H1 (cell line): ENCODE data around the gene GSG1L. TPM values are rescaled to one million over a fixed set of nuclear protein-coding genes. Genes with fewer than 3 reads are reported as not detected.

Experiments used
- CTCF ChIA-PET: fragments of 300-600 bp; sonication (Branson Sonifier 250); formaldehyde crosslinking; loops from one replicate; lab custom pipeline; 2021; ENCODE audit not compliant: partially characterized antibody; lab: Charles Lee
- POLR2A ChIA-PET: fragments of 300-600 bp; sonication (Branson Sonifier 250); formaldehyde crosslinking; loops from one replicate; lab custom pipeline; 2021; ENCODE audit warnings: inconsistent platforms; ENCODE audit not compliant: partially characterized antibody; lab: Charles Lee
- DNase-seq, 2 experiments: peaks; one replicate each; pipeline versions ENCODE4 v3.0.0 to v3.0.0-alpha.2; 2010 to 2022; ENCODE audit warnings: low spot score in 2 of 2, low read depth in 1 of 2, mixed read lengths in 1 of 2
- FAIRE-seq: peaks from 2 replicates; lab custom pipeline; 2011; peaks lifted over from hg19 to GRCh38; lab: Jason Lieb, UNC
- H2AFZ ChIP-seq: 2 replicates; pipeline ENCODE4 v1.8.1; 2012; ENCODE audit warnings: low read length, inconsistent platforms
- H2AK5ac ChIP-seq: 2 replicates; pipeline ENCODE4 v1.6.1; 2013; ENCODE audit warnings: low read depth, low read length
- H2BK120ac ChIP-seq: replicated peaks from 2 replicates; pipeline ENCODE3; 2013; ENCODE audit warnings: low read depth, low read length, inconsistent platforms
- H2BK12ac ChIP-seq: 2 replicates; pipeline ENCODE4 v1.6.1; 2013; ENCODE audit warnings: low read depth, low read length
- H2BK15ac ChIP-seq: 2 replicates; pipeline ENCODE4 v1.6.1; 2013; ENCODE audit warnings: low read length
- H2BK20ac ChIP-seq: 2 replicates; pipeline ENCODE4 v1.6.1; 2013; ENCODE audit warnings: low read length
- H2BK5ac ChIP-seq: 2 replicates; pipeline ENCODE4 v1.6.1; 2013; ENCODE audit warnings: low read depth, low read length
- H3K14ac ChIP-seq: 2 replicates; pipeline ENCODE4 v1.6.1; 2013; ENCODE audit warnings: inconsistent platforms; ENCODE audit not compliant: insufficient read length
- H3K18ac ChIP-seq: 2 replicates; pipeline ENCODE4 v1.6.1; 2013; ENCODE audit warnings: low read length; ENCODE audit errors: extremely low read depth
- H3K23ac ChIP-seq: 2 replicates; pipeline ENCODE4 v1.6.1; 2013; ENCODE audit warnings: inconsistent platforms; ENCODE audit not compliant: insufficient read length
- H3K23me2 ChIP-seq: 2 replicates; pipeline ENCODE4 v1.6.1; 2013; ENCODE audit warnings: low read depth, low read length
- H3K27ac ChIP-seq: 2 replicates; pipeline ENCODE4 v1.6.1; 2011; ENCODE audit warnings: low read depth, low read length, inconsistent platforms
- H3K27me3 ChIP-seq, 4 experiments: replicated peaks in 1 of 4; 1 replicate in 1 of 4; 2 replicates in 3 of 4; pipeline versions ENCODE4 v1.6.1 to v1.8.1; 2011 to 2013; ENCODE audit warnings: low read length in 3 of 4, mild to moderate bottlenecking in 3 of 4, inconsistent platforms in 2 of 4, mixed read lengths in 2 of 4, moderate library complexity in 1 of 4; ENCODE audit not compliant: control insufficient read depth in 3 of 4, insufficient read depth in 3 of 4; ENCODE audit errors: extremely low read depth in 1 of 4
- H3K36me3 ChIP-seq, 4 experiments: 2 replicates each; pipeline versions ENCODE4 v1.6.1 to v1.8.1; 2011 to 2013; ENCODE audit warnings: mild to moderate bottlenecking in 4 of 4, low read length in 3 of 4, moderate library complexity in 2 of 4, control low read depth in 1 of 4, inconsistent platforms in 1 of 4; ENCODE audit not compliant: insufficient read depth in 4 of 4, control insufficient read depth in 2 of 4
- H3K4ac ChIP-seq: replicated peaks from 2 replicates; pipeline ENCODE3; 2013; ENCODE audit warnings: low read length, low read depth, mixed read lengths, inconsistent platforms; ENCODE audit not compliant: insufficient read length
- H3K4me1 ChIP-seq, 4 experiments: replicated peaks in 1 of 4; 1 replicate in 1 of 4; 2 replicates in 3 of 4; pipeline versions ENCODE4 v1.6.1 to v1.8.1; 2011 to 2013; ENCODE audit warnings: low read length in 3 of 4, inconsistent platforms in 2 of 4, mixed read lengths in 1 of 4; ENCODE audit not compliant: insufficient read depth in 4 of 4, control insufficient read depth in 3 of 4
- H3K4me2 ChIP-seq, 2 experiments: 2 replicates each; pipeline versions ENCODE4 v1.6.1 to v1.8.1; 2011 to 2013; ENCODE audit warnings: low read depth in 2 of 2, low read length in 2 of 2, control low read depth in 1 of 2, inconsistent platforms in 1 of 2, mild to moderate bottlenecking in 1 of 2; ENCODE audit not compliant: insufficient read depth in 1 of 2
- H3K4me3 ChIP-seq, 4 experiments: fragments of 200-600, 300-600 bp in 1 of 4; sonication (generic), shearing (Covaris generic), sonication (Bioruptor Twin) in 1 of 4; 2 replicates each; pipeline versions ENCODE4 v1.5.1 to v1.8.1; 2011 to 2016; ENCODE audit warnings: low read length in 4 of 4, low read depth in 3 of 4, control low read depth in 2 of 4, inconsistent platforms in 2 of 4, mild to moderate bottlenecking in 2 of 4, mixed read lengths in 1 of 4, moderate library complexity in 1 of 4; ENCODE audit not compliant: insufficient read depth in 2 of 4; ENCODE audit errors: extremely low read depth in 1 of 4
- H3K56ac ChIP-seq: replicated peaks from 2 replicates; pipeline ENCODE3; 2013; ENCODE audit warnings: low read depth, mild to moderate bottlenecking, mixed read lengths, low read length, inconsistent platforms; ENCODE audit not compliant: insufficient read length
- H3K79me1 ChIP-seq: 2 replicates; pipeline ENCODE4 v1.6.1; 2013; ENCODE audit warnings: low read depth, low read length, control low read depth
- H3K79me2 ChIP-seq, 2 experiments: 2 replicates each; pipeline versions ENCODE4 v1.6.1 to v1.8.1; 2012 to 2013; ENCODE audit warnings: low read length in 2 of 2, mild to moderate bottlenecking in 2 of 2, inconsistent platforms in 1 of 2; ENCODE audit not compliant: insufficient read depth in 2 of 2, control insufficient read depth in 1 of 2
- H3K9ac ChIP-seq, 4 experiments: replicated peaks in 1 of 4; 1 replicate in 1 of 4; 2 replicates in 3 of 4; pipeline versions ENCODE4 v1.6.1 to v1.8.1; 2011 to 2013; ENCODE audit warnings: low read depth in 3 of 4, low read length in 3 of 4, control low read depth in 2 of 4, mild to moderate bottlenecking in 2 of 4, moderate library complexity in 2 of 4, inconsistent platforms in 1 of 4; ENCODE audit errors: extremely low read depth in 1 of 4
- H3K9me3 ChIP-seq, 2 experiments: 2 replicates each; pipeline versions ENCODE4 v1.6.1 to v1.8.1; 2012 to 2013; ENCODE audit warnings: mild to moderate bottlenecking in 2 of 2, moderate library complexity in 2 of 2, control low read depth in 1 of 2, inconsistent platforms in 1 of 2, low read depth in 1 of 2, low read length in 1 of 2, mixed read lengths in 1 of 2; ENCODE audit not compliant: insufficient read depth in 2 of 2
- H4K20me1 ChIP-seq, 2 experiments: replicated peaks in 1 of 2; 2 replicates each; pipeline versions ENCODE3 to v1.8.1; 2011 to 2013; ENCODE audit warnings: inconsistent platforms in 2 of 2, low read length in 2 of 2, mild to moderate bottlenecking in 1 of 2; ENCODE audit not compliant: insufficient read depth in 2 of 2, control insufficient read depth in 1 of 2
- H4K5ac ChIP-seq: 2 replicates; pipeline ENCODE4 v1.6.1; 2013; ENCODE audit warnings: low read length, low read depth, mixed read lengths, inconsistent platforms; ENCODE audit not compliant: insufficient read length
- H4K8ac ChIP-seq: 2 replicates; pipeline ENCODE4 v1.8.0; 2013; ENCODE audit warnings: mild to moderate bottlenecking, moderate library complexity, low read length, inconsistent platforms; ENCODE audit not compliant: insufficient read depth; ENCODE audit errors: extremely low read depth
- H4K91ac ChIP-seq: replicated peaks from 2 replicates; pipeline ENCODE3; 2013; ENCODE audit warnings: low read length, mixed read lengths, inconsistent platforms; ENCODE audit not compliant: insufficient read length
- ASH2L ChIP-seq: fragments of 200-600, 300-600 bp; sonication (generic); IDR thresholded peaks from one replicate; pipeline ENCODE4 v1.7.1; 2017; ENCODE audit warnings: low read length
- ATF2 ChIP-seq: IDR thresholded peaks from 2 replicates; pipeline ENCODE4 v1.6.1; 2012; ENCODE audit warnings: low read length, inconsistent platforms
- CBX5 ChIP-seq: fragments of 300-800, 300-1000 bp; sonication (generic); IDR thresholded peaks from 2 replicates; pipeline ENCODE4 v1.7.1; 2016; ENCODE audit warnings: antibody characterized with exemption, low read length, low read depth
- CTBP2 ChIP-seq: IDR thresholded peaks from 2 replicates; pipeline ENCODE4 v1.7.0; 2011; ENCODE audit warnings: borderline replicate concordance, mild to moderate bottlenecking, moderate library complexity, mixed read lengths, low read length; ENCODE audit not compliant: insufficient read depth, insufficient read length
- EGR1 ChIP-seq: IDR thresholded peaks from 2 replicates; pipeline ENCODE4 v1.6.1; 2011; ENCODE audit warnings: low read depth, low read length, borderline replicate concordance
- GABPA ChIP-seq: IDR thresholded peaks from 2 replicates; pipeline ENCODE4 v1.6.1; 2011; ENCODE audit warnings: mild to moderate bottlenecking, low read length, moderate library complexity, borderline replicate concordance; ENCODE audit not compliant: insufficient read depth
- JUND ChIP-seq: IDR thresholded peaks from 2 replicates; pipeline ENCODE4 v1.6.1; 2011; ENCODE audit warnings: mild to moderate bottlenecking, improper control_type of control experiment, low read length
- NRF1 ChIP-seq: IDR thresholded peaks from 2 replicates; pipeline ENCODE4 v1.6.1; 2011; ENCODE audit warnings: mild to moderate bottlenecking, low read depth, low read length, improper control_type of control experiment
- POLR2A ChIP-seq, 2 experiments: IDR thresholded peaks; 1 replicate in 1 of 2; 2 replicates in 1 of 2; pipeline ENCODE4 v1.6.1; 2011; ENCODE audit warnings: low read depth in 2 of 2, low read length in 2 of 2, mild to moderate bottlenecking in 2 of 2; ENCODE audit errors: control extremely low read depth in 1 of 2
- POU5F1 ChIP-seq: IDR thresholded peaks from 2 replicates; pipeline ENCODE4 v1.6.1; 2011; ENCODE audit warnings: low read depth, mild to moderate bottlenecking, low read length, moderate library complexity
- SIRT6 ChIP-seq: IDR thresholded peaks from one replicate; pipeline ENCODE4 v1.7.1; 2012; ENCODE audit warnings: low read length, inconsistent platforms
- SRF ChIP-seq: IDR thresholded peaks from 2 replicates; pipeline ENCODE4 v1.6.1; 2011; ENCODE audit warnings: mild to moderate bottlenecking, low read depth, low read length, moderate library complexity
- TAF7 ChIP-seq: optimal IDR thresholded peaks from 2 replicates; pipeline ENCODE3; 2011; ENCODE audit warnings: low read depth, mild to moderate bottlenecking, inconsistent platforms, low read length, moderate library complexity, borderline replicate concordance
- TCF12 ChIP-seq: IDR thresholded peaks from 2 replicates; pipeline ENCODE4 v1.6.1; 2011; ENCODE audit warnings: low read depth, mild to moderate bottlenecking, low read length
- WGBS, 2 experiments: shearing (Covaris generic) in 1 of 2; methylation state at CpG; one replicate each; pipeline versions ENCODE4 v1.1.6 to v1.1.7; 2013 to 2015; ENCODE audit warnings: low lambda C conversion rate in 2 of 2, mixed read lengths in 2 of 2, inconsistent platforms in 1 of 2, low coverage in 1 of 2, missing lambda C conversion rate in 1 of 2; ENCODE audit not compliant: insufficient replicate concordance in 2 of 2, insufficient coverage in 1 of 2, insufficient read length in 1 of 2; ENCODE audit errors: extremely low coverage in 1 of 2, missing lambda C conversion rate in 1 of 2; 5-methylcytosine and 5-hydroxymethylcytosine counted together
- polyA plus RNA-seq, 7 experiments: library from polyadenylated mRNA; depleted of rRNA in 3 of 7; stranded (reverse) in 5 of 7; unstranded in 2 of 7; fragments of >200 nt in 5 of 7; fragments of 200-250 nt in 2 of 7; gene quantifications; 1 replicate in 5 of 7; 2 replicates in 1 of 7; 4 replicates in 1 of 7; pipeline versions ENCODE4 v1.2.1 to v1.2.3, GENCODE V29; 2011 to 2013; ENCODE audit warnings: missing spikeins in 2 of 7, mixed read lengths in 2 of 7
- total RNA-seq: library from RNA; stranded (reverse); fragmentation: NEBNext Ultra II Directional; extraction: Animal tissue kit (Norgen Biotek cat#: 25700); gene quantifications from 2 replicates; pipeline ENCODE4 v1.2.1, GENCODE V29; 2021

The GSG1L gene
- total and polyA plus RNA-seq, 2 of the 8 experiments (the other 6 are each of a cell fraction or from before 2014, with no cell fraction given): 0.71 to 1.1 TPM

GRCh38 chr16:27822996-27823395 lies 240.5 kb downstream of the GSG1L start:
- Histone ChIP-seq H3K9me3 (no peaks in the 10 kb centered on the region), H3K36me3 (no peaks in the 10 kb centered on the region), H2AFZ (no peak overlapping the region), H3K4ac (no peak overlapping the region), H2BK12ac (no peak overlapping the region), H3K14ac (no peak overlapping the region), H3K27ac (no peak overlapping the region), H2BK120ac (no peak overlapping the region), H3K79me1 (no peaks in the 10 kb centered on the region), H4K8ac (no peak overlapping the region), H3K4me2 (no peak overlapping the region), H3K79me2 (no peaks in the 10 kb centered on the region), H3K27me3 (no peaks in the 10 kb centered on the region), H3K4me3 (no peak overlapping the region), H3K23me2 (peaks cover 5% of the 10 kb centered on the region; the same call in 1 of the 2 replicates), H4K20me1 (peaks cover 0 to 3% of the 10 kb centered on the region in 2 experiments), H3K4me1 (no peaks in the 10 kb centered on the region; a peak in 1 of 7 replicates), H3K18ac (no peak overlapping the region), H3K56ac (no peak overlapping the region), H3K23ac (no peak overlapping the region), H4K91ac (no peak overlapping the region), H2BK15ac (no peak overlapping the region), H2AK5ac (no peak overlapping the region), H2BK5ac (no peak overlapping the region), H2BK20ac (no peak overlapping the region), H3K9ac (no peak overlapping the region), H4K5ac (no peak overlapping the region)
- ChIA-PET POLR2A (interaction anchor here (1.0 kb wide), 1 partner anchor 69 kb away, joined by 3 read pairs; no protein-coding TSS in a partner anchor), CTCF (interaction anchor here (0.6 to 1.7 kb wide), 6 partner anchors 10 to 130 kb away, joined by 3 to 6 read pairs (median 3); no protein-coding TSS in a partner anchor)
- WGBS, 2 experiments: 94% methylated on average over 11 of the region's 11 CpGs; no CpG with 5 or more reads in 1 of the 2 experiments
- FAIRE-seq: no peak
- DNase-seq: no peak
- TF ChIP-seq EGR1 (no peak), POU5F1 (no peak), CTBP2 (no peak), SRF (no peak), TAF7 (no peak), NRF1 (no peak), SIRT6 (no peak), GABPA (no peak), ASH2L (no peak), JUND (no peak), ATF2 (no peak), CBX5 (no peak), POLR2A (IDR thresholded peaks at IDR 0.05; ENCODE audit: control extremely low read depth in 1 of 2, low read depth in 2 of 2, low read length in 2 of 2) (no peak), TCF12 (no peak)
